Progenitor cell of endocrine pancreas (in vitro differentiated cells): ENCODE data around the gene ADSS2. TPM values are rescaled to one million over a fixed set of nuclear protein-coding genes. Genes with fewer than 3 reads are reported as not detected.

Experiments
- DNase-seq: peaks from one replicate; pipeline ENCODE4 v3.0.0; 2021; ENCODE audit warnings: low spot score; ENCODE audit not compliant: unreplicated experiment
- H3K27ac Mint-ChIP-seq: 2 replicates; pipeline ENCODE4 v1.8.0; 2021; ENCODE audit warnings: mild to moderate bottlenecking, moderate library complexity, mixed read lengths
- H3K27me3 Mint-ChIP-seq: 2 replicates; pipeline ENCODE4 v1.8.0; 2021; ENCODE audit warnings: mixed read lengths
- H3K36me3 Mint-ChIP-seq: 2 replicates; pipeline ENCODE4 v1.8.0; 2022; ENCODE audit warnings: mixed read lengths; ENCODE audit not compliant: insufficient read depth
- H3K4me1 Mint-ChIP-seq: 2 replicates; pipeline ENCODE4 v1.8.0; 2021; ENCODE audit warnings: low read depth, mixed read lengths
- H3K4me3 Mint-ChIP-seq: 2 replicates; pipeline ENCODE4 v1.8.0; 2021; ENCODE audit warnings: low read depth, mild to moderate bottlenecking, moderate library complexity, mixed read lengths
- H3K9me3 Mint-ChIP-seq: 2 replicates; pipeline ENCODE4 v1.8.0; 2021; ENCODE audit warnings: low read depth, mixed read lengths
- CTCF ChIP-seq: fragments of 200-600 bp; sonication (generic); IDR thresholded peaks from one replicate; pipeline ENCODE4 v1.5.0; 2021; ENCODE audit warnings: antibody characterized with exemption, mild to moderate bottlenecking; ENCODE audit not compliant: unreplicated experiment
- total RNA-seq: library from RNA; stranded (reverse); gene quantifications from 2 replicates; pipeline ENCODE4 v1.2.1, GENCODE V29; 2021

ADSS2 gene
- total RNA-seq, 1 donor from 2014 or later, result 34.6 TPM

DNA sequence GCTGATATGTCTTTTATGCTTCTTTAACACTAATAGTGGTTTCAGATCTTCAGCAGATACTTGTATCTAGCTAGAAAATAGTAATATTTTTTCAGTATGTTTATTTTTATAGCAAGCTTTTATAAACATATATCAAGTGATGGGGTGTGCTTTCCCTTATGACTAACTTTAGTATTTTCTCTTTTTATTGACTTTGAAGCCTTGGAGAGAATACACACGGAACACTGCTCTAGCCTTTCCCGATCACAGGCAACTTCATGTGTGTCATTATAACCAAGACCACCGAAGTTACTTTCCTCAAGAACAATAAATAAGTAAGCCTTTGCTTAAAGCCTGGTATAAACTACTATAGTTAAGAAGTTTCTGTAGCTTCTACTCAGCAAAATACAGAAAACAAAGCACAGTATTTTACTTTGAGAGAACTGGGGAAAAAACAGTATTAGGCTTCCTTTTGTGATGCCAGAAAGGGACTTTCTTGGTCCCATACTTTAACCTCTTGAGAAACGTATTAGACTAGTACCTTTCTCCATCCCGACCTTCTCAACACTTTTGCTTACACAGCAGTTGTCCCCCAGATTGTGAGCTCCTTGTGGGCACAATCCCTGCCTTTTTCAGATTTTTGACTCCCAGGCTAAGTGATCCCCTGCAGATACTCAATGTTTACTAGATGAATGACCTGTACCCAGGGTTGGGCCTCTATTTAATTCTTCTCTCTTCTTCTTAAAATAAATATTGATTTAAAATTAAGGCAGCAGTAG, 3.3 kb downstream of the ADSS2 start:
- Mint-ChIP-seq H3K36me3 (peaks cover 4% of the 10 kb centered on the region), H3K27ac (no peak overlapping the region), H3K4me3 (no peak overlapping the region), H3K4me1 (peaks cover 37% of the 10 kb centered on the region), H3K27me3 (no peaks in the 10 kb centered on the region), H3K9me3 (peaks cover 3% of the 10 kb centered on the region)
- DNase-seq, result no peak
- TF ChIP-seq CTCF, result no peak

DNA sequence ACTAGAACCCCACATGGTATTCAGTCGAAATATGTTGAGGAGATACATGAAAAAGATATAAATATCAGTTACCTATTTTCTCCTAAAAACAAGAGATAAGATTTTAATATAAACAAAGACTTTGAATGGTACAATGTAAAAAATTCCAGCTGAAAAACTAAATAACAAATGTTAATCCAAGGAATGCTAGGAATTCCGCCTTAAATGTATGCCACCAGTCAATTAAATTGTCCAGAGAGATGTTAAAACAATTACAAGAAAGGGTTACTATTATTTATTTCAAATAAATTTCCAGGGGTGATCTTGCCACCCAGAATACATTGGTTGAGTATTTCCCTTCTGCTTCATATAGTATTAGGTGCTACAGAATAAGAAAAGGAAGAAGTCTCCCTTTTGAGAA, 4.2 kb downstream of the ADSS2 start:
- H3K9me3 Mint-ChIP-seq, result peaks cover 3% of the 10 kb centered on the region
- peaks cover 37% of the 10 kb centered on the region for H3K4me1 Mint-ChIP-seq
- H3K36me3 Mint-ChIP-seq, result peaks cover 4% of the 10 kb centered on the region
- no peak for TF ChIP-seq CTCF
- no peak overlapping the region for H3K4me3 Mint-ChIP-seq
- DNase-seq, result no peak
- no peaks in the 10 kb centered on the region for H3K27me3 Mint-ChIP-seq
- H3K27ac Mint-ChIP-seq, result peak overlapping the region; percentile 62

DNA sequence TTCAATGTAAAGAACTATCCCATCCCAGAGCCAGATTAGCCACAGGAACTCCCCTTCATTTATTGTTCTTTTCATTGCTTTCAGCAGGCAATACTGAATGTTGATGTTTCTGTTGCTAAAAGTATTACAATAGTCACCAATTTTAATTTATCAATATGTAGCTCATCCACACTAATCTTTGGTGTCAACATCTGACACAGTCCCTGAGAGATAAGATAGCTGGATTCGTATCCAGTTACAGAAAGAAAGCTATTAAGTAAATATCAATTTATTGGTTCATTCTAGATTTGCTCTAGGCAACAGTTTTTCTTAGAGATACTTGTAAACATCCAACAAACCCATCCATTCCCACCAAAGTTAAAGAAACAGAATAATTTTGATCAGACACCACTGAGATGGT, 4.7 kb downstream of the ADSS2 start:
- Mint-ChIP-seq H3K36me3 (peaks cover 1% of the 10 kb centered on the region), H3K27me3 (no peaks in the 10 kb centered on the region), H3K27ac (peak overlapping the region; percentile 62), H3K9me3 (no peaks in the 10 kb centered on the region), H3K4me1 (peaks cover 33% of the 10 kb centered on the region), H3K4me3 (no peak overlapping the region)
- DNase-seq, result no peak
- no peak for TF ChIP-seq CTCF

GRCh38 chr1:244445320-244446181, 6.2 kb downstream of the ADSS2 start:
- H3K27me3 Mint-ChIP-seq, result no peaks in the 10 kb centered on the region
- H3K4me3 Mint-ChIP-seq, result no peak overlapping the region
- peaks cover 1% of the 10 kb centered on the region for H3K36me3 Mint-ChIP-seq
- no peak overlapping the region for H3K27ac Mint-ChIP-seq
- H3K9me3 Mint-ChIP-seq, result no peaks in the 10 kb centered on the region
- no peak for DNase-seq
- peaks cover 29% of the 10 kb centered on the region for H3K4me1 Mint-ChIP-seq
- TF ChIP-seq CTCF, result no peak

DNA sequence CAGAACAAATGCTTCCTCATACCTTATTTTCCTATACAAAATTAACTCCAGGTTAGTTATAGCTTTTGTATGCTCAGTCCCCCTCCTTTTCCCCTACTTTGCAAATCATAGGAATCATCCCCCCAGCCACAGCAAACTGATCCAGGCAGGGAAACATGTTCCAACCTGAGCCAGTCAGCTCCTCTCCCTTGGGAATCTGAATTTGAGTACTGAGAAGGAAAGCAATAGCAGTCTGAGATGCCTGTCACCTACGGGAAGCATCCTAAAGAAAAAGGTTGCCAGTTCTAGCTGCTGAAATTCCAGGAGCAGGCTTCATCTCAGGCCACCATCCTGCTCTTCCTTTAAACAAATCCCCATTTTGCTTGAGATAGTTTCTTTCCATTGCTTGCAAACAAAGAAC, 6.9 kb downstream of the ADSS2 start:
- no peak for DNase-seq
- H3K27ac Mint-ChIP-seq, result no peak overlapping the region

More for the DNA sequence above, 6.9 kb downstream of the ADSS2 start:
- Mint-ChIP-seq H3K9me3 (no peaks in the 10 kb centered on the region), H3K4me1 (peaks cover 22% of the 10 kb centered on the region), H3K27me3 (no peaks in the 10 kb centered on the region), H3K4me3 (no peak overlapping the region), H3K36me3 (peaks cover 1% of the 10 kb centered on the region)
- TF ChIP-seq CTCF, result no peak
